ENCODE results near the gene NLRP12.
A peak's percentile ranks its signal among the peaks of the same experiment; 100 is the strongest.
"Not testable (repeated sequence)": the region's sequence is repeated elsewhere in the genome, so short reads cannot be mapped to it uniquely, and the experiment has no call there.

NLRP12 gene

GRCh38 chr19:53840241-53840640, 16.1 kb upstream of the NLRP12 start:
- not testable (repeated sequence) for DNase-seq (ENCODE audit: low read depth, low spot score)

- DNase-seq (ENCODE audit: low read depth, low spot score) = not testable (repeated sequence)
Observed at GRCh38 chr19:53838446-53838845, 14.3 kb upstream of the NLRP12 start.

GRCh38 chr19:53832861-53833260, 8.7 kb upstream of the NLRP12 start:
- not testable (repeated sequence) for DNase-seq (ENCODE audit: low read depth, low spot score)

- no peak for DNase-seq (ENCODE audit: low read depth, low spot score)
Observed at GRCh38 chr19:53828531-53828930, 4.4 kb upstream of the NLRP12 start.

GRCh38 chr19:53826876-53827275, 2.8 kb upstream of the NLRP12 start:
- DNase-seq (ENCODE audit: low read depth, low spot score) = no peak

GRCh38 chr19:53823380-53824120, 564 bp downstream of the NLRP12 start:
- no peak for DNase-seq (ENCODE audit: low read depth, low spot score)

GRCh38 chr19:53819861-53820260, 4.3 kb downstream of the NLRP12 start:
- no peak for DNase-seq (ENCODE audit: low read depth, low spot score)

- DNase-seq (ENCODE audit: low read depth, low spot score) = no peak
Observed at GRCh38 chr19:53818756-53819155, 5.4 kb downstream of the NLRP12 start.

GRCh38 chr19:53813996-53814395, 10.1 kb downstream of the NLRP12 start:
- DNase-seq (ENCODE audit: low read depth, low spot score) = no peak

GRCh38 chr19:53812335-53812734, 11.8 kb downstream of the NLRP12 start:
- no peak for DNase-seq (ENCODE audit: low read depth, low spot score)

GRCh38 chr19:53810891-53811290, 13.2 kb downstream of the NLRP12 start:
- no peak for DNase-seq (ENCODE audit: low read depth, low spot score)

- no peak for DNase-seq (ENCODE audit: low read depth, low spot score)
Observed at GRCh38 chr19:53810187-53810546, 13.9 kb downstream of the NLRP12 start.

- DNase-seq (ENCODE audit: low read depth, low spot score) = no peak
Observed at GRCh38 chr19:53809518-53810186, 14.5 kb downstream of the NLRP12 start.

GRCh38 chr19:53808710-53809125, 15.4 kb downstream of the NLRP12 start:
- DNase-seq (ENCODE audit: low read depth, low spot score) = no peak

- DNase-seq (ENCODE audit: low read depth, low spot score) = no peak
Observed at GRCh38 chr19:53801257-53801656, 22.9 kb downstream of the NLRP12 start.

GRCh38 chr19:53795019-53795418, 29.1 kb downstream of the NLRP12 start:
- no peak for DNase-seq (ENCODE audit: low read depth, low spot score)

- peak; percentile 44 for DNase-seq (ENCODE audit: low read depth, low spot score)
Observed at GRCh38 chr19:53792721-53793433, 31.2 kb downstream of the NLRP12 start.

GRCh38 chr19:53789708-53790678, 34.1 kb downstream of the NLRP12 start:
- no peak for DNase-seq (ENCODE audit: low read depth, low spot score)

GRCh38 chr19:53787266-53787665, 36.8 kb downstream of the NLRP12 start:
- DNase-seq (ENCODE audit: low read depth, low spot score) = no peak

- no peak for DNase-seq (ENCODE audit: low read depth, low spot score)
Observed at GRCh38 chr19:53786744-53787143, 37.4 kb downstream of the NLRP12 start.

- DNase-seq (ENCODE audit: low read depth, low spot score) = no peak
Observed at GRCh38 chr19:53785196-53785889, 38.8 kb downstream of the NLRP12 start.
